IPS-18a (cell line): ENCODE data around the gene GPI.

Experiments
- H3K27ac ChIP-seq: one replicate; pipeline ENCODE4 v1.5.1; 2013; ENCODE audit warnings: low read length
- H3K27me3 ChIP-seq: one replicate; pipeline ENCODE4 v1.6.1; 2013; ENCODE audit warnings: mild to moderate bottlenecking, low read length; ENCODE audit not compliant: control insufficient read depth, insufficient read depth
- H3K36me3 ChIP-seq: one replicate; pipeline ENCODE4 v1.6.1; 2013; ENCODE audit warnings: low read depth, low read length; ENCODE audit not compliant: control insufficient read depth
- H3K4me1 ChIP-seq: one replicate; pipeline ENCODE4 v1.6.1; 2013; ENCODE audit warnings: low read depth, low read length; ENCODE audit not compliant: control insufficient read depth
- H3K4me3 ChIP-seq: one replicate; pipeline ENCODE4 v1.5.1; 2013; ENCODE audit warnings: low read length
- H3K9ac ChIP-seq: one replicate; pipeline ENCODE4 v1.6.1; 2013; ENCODE audit warnings: mild to moderate bottlenecking, low read length, moderate library complexity
- H3K9me3 ChIP-seq: one replicate; pipeline ENCODE4 v1.6.1; 2013; ENCODE audit warnings: low read depth, low read length; ENCODE audit not compliant: control insufficient read depth

GPI gene

GRCh38 chr19:34364830-34365462 is at the start of gene GPI:
Gene GPI, plus strand, starts transcription at chr19:34365196. Its CDS starts 71 bp downstream, at chr19:34365267.
- Histone ChIP-seq H3K27ac (no peak within 1 kb of the TSS), H3K27me3 (no peaks in the 10 kb centered on the region), H3K4me1 (peaks cover 7% of the 10 kb centered on the region), H3K36me3 (peaks cover 33% of the 10 kb centered on the region), H3K9ac (peak within 1 kb of the TSS; percentile 74), H3K9me3 (no peaks in the 10 kb centered on the region), H3K4me3 (peak within 1 kb of the TSS; percentile 69)

- Histone ChIP-seq H3K36me3 (no peaks in the 10 kb centered on the region), H3K4me3 (no peak overlapping the region), H3K27me3 (no peaks in the 10 kb centered on the region), H3K9ac (no peak overlapping the region), H3K27ac (no peak overlapping the region), H3K4me1 (no peaks in the 10 kb centered on the region), H3K9me3 (no peaks in the 10 kb centered on the region)
These were observed 48.7 kb upstream of the GPI start for GRCh38 chr19:34316247-34316646.

DNA sequence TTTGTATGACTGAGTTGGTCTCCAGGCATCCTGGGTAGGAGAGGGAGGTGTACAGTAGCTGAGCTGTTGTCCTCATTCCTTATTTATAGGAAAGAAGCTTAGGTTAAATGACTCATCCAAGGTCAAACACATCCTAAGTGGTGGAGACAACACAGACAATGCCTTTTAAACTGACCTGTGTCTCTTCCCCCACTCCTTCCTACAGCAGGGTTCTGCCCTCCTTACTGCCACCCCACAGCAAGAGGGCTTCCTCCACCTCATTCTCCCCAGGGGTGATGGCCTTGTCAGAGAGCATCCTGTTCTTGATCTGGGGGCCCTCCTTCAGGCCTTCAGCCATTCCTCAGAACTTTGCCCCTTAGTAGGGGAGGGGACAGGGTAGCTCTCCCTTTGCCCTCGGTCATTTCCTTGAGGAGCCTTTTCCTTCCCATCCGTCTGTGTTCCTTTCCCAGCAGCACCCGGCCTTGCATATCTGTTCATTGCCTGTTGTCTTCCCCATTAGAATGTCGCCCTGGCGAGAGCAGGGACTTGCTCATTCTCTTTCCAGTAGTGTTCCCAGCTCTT is 48.2 kb upstream of the GPI start:
- no peaks in the 10 kb centered on the region for H3K9me3 ChIP-seq
- no peak overlapping the region for H3K9ac ChIP-seq
- H3K27me3 ChIP-seq = no peaks in the 10 kb centered on the region
- no peaks in the 10 kb centered on the region for H3K36me3 ChIP-seq
- H3K4me3 ChIP-seq = no peak overlapping the region
- H3K4me1 ChIP-seq = no peaks in the 10 kb centered on the region
- H3K27ac ChIP-seq = no peak overlapping the region

- no peak overlapping the region for H3K4me3 ChIP-seq
- no peak overlapping the region for H3K27ac ChIP-seq
- H3K27me3 ChIP-seq = no peaks in the 10 kb centered on the region
- H3K9ac ChIP-seq = no peak overlapping the region
- H3K9me3 ChIP-seq = no peaks in the 10 kb centered on the region
- no peaks in the 10 kb centered on the region for H3K36me3 ChIP-seq
- H3K4me1 ChIP-seq = no peaks in the 10 kb centered on the region
These were observed 47.6 kb upstream of the GPI start for GRCh38 chr19:34317311-34317927.

- Histone ChIP-seq H3K4me3 (no peak overlapping the region), H3K4me1 (peaks cover 10% of the 10 kb centered on the region), H3K9me3 (no peaks in the 10 kb centered on the region)
These were observed 45.8 kb upstream of the GPI start for GRCh38 chr19:34319230-34319585.

GRCh38 chr19:34319785-34320184 is 45.2 kb upstream of the GPI start:
- Histone ChIP-seq H3K9me3 (no peaks in the 10 kb centered on the region), H3K9ac (no peak overlapping the region), H3K27ac (no peak overlapping the region), H3K4me3 (no peak overlapping the region), H3K27me3 (no peaks in the 10 kb centered on the region), H3K4me1 (peaks cover 10% of the 10 kb centered on the region), H3K36me3 (no peaks in the 10 kb centered on the region)

More at GRCh38 chr19:34319230-34319585, 45.8 kb upstream of the GPI start:
- no peak overlapping the region for H3K27ac ChIP-seq
- H3K27me3 ChIP-seq = no peaks in the 10 kb centered on the region
- H3K9ac ChIP-seq = no peak overlapping the region
- H3K36me3 ChIP-seq = no peaks in the 10 kb centered on the region

DNA sequence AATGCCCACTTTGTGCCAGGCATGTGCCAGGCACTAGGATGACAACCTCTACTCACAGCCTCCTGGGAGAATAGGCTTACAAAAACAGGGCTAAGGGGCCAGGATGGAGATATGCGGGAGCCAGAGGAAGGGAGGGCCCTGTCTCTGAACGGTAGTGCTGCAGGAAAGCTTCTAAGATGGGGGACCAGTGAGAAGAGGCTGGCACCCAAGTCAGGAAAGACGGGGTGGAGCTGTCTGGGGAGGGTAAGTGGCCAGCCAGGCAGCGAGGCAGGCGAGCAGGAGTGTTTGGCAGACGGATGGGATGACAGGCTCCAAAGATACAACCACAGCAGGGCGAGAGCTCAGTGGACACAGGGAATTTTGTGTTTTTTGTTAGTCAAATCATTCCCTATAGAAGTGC is 44.7 kb upstream of the GPI start:
- Histone ChIP-seq H3K27ac (no peak overlapping the region), H3K4me1 (peaks cover 10% of the 10 kb centered on the region), H3K9ac (no peak overlapping the region), H3K9me3 (no peaks in the 10 kb centered on the region), H3K36me3 (no peaks in the 10 kb centered on the region), H3K27me3 (no peaks in the 10 kb centered on the region), H3K4me3 (no peak overlapping the region)

DNA sequence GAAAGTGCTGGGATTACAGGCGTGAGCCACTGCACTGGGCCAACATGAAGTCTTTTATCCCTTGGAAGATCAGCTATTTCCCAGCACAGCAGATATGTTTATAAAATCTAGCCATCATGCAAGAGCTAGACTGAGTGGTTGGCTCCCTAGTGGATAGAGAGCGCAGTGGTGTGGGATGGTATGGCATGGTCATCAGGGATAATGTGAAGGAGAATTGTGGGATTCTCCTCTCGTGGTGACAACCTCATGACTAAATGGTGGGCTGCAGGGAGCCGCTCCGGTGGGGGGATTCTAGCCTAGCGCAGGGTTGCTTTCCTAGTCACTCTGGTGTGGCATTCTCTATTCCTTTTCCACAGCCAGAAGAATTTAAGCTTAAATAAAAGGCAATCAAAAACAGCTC is 43.3 kb upstream of the GPI start:
- H3K27ac ChIP-seq = no peak overlapping the region
- H3K4me3 ChIP-seq = no peak overlapping the region
- H3K9ac ChIP-seq = no peak overlapping the region
- H3K27me3 ChIP-seq = no peaks in the 10 kb centered on the region
- H3K36me3 ChIP-seq = no peaks in the 10 kb centered on the region
- H3K4me1 ChIP-seq = peaks cover 10% of the 10 kb centered on the region
- H3K9me3 ChIP-seq = no peaks in the 10 kb centered on the region

- no peak overlapping the region for H3K9ac ChIP-seq
- no peak overlapping the region for H3K4me3 ChIP-seq
- peaks cover 10% of the 10 kb centered on the region for H3K4me1 ChIP-seq
- no peaks in the 10 kb centered on the region for H3K27me3 ChIP-seq
- no peak overlapping the region for H3K27ac ChIP-seq
- H3K36me3 ChIP-seq = peaks cover 1% of the 10 kb centered on the region
- H3K9me3 ChIP-seq = no peaks in the 10 kb centered on the region
These were observed 41.4 kb upstream of the GPI start for GRCh38 chr19:34323433-34324204.

- H3K27me3 ChIP-seq = no peaks in the 10 kb centered on the region
- H3K9ac ChIP-seq = no peak overlapping the region
- H3K4me3 ChIP-seq = no peak overlapping the region
- peaks cover 10% of the 10 kb centered on the region for H3K4me1 ChIP-seq
- H3K9me3 ChIP-seq = no peaks in the 10 kb centered on the region
- H3K27ac ChIP-seq = no peak overlapping the region
- peaks cover 8% of the 10 kb centered on the region for H3K36me3 ChIP-seq
These were observed 40.7 kb upstream of the GPI start for GRCh38 chr19:34324320-34324719.

GRCh38 chr19:34325181-34325580 is 39.8 kb upstream of the GPI start:
- Histone ChIP-seq H3K9me3 (no peaks in the 10 kb centered on the region), H3K9ac (no peak overlapping the region), H3K4me3 (no peak overlapping the region), H3K36me3 (peaks cover 8% of the 10 kb centered on the region), H3K4me1 (peaks cover 10% of the 10 kb centered on the region), H3K27ac (no peak overlapping the region), H3K27me3 (no peaks in the 10 kb centered on the region)
